Measurements from ENCODE around the gene BCL2.

The BCL2 gene

GRCh38 chr18:63302636-63303405, 16.7 kb downstream of the BCL2 start:
- TF ChIP-seq CTCF (IDR thresholded peaks at IDR 0.05; ENCODE audit: low read depth, low read length, missing control alignments) = no peak
- H3K4me3 ChIP-seq (ENCODE audit: low read depth, low read length) = no peak overlapping the region
- in situ Hi-C loops (cut with HindIII; ENCODE audit: low sequenced_read_pairs) = no loop called here
- no peak for DNase-seq (ENCODE audit: low read depth)

GRCh38 chr18:63302220-63302619, 17.3 kb downstream of the BCL2 start:
- H3K4me3 ChIP-seq (ENCODE audit: low read depth, low read length) = no peak overlapping the region
- no peak for TF ChIP-seq CTCF (IDR thresholded peaks at IDR 0.05; ENCODE audit: low read depth, low read length, missing control alignments)
- in situ Hi-C loops (cut with HindIII; ENCODE audit: low sequenced_read_pairs) = no loop called here
- no peak for DNase-seq (ENCODE audit: low read depth)

- in situ Hi-C loops (cut with HindIII; ENCODE audit: low sequenced_read_pairs) = no loop called here
- DNase-seq (ENCODE audit: low read depth) = no peak
- no peak for TF ChIP-seq CTCF (IDR thresholded peaks at IDR 0.05; ENCODE audit: low read depth, low read length, missing control alignments)
- H3K4me3 ChIP-seq (ENCODE audit: low read depth, low read length) = no peak overlapping the region
These were observed 18.1 kb downstream of the BCL2 start for GRCh38 chr18:63301434-63301833.

GRCh38 chr18:63299837-63300745, 19.5 kb downstream of the BCL2 start:
- no peak for DNase-seq (ENCODE audit: low read depth)
- no peak for TF ChIP-seq CTCF (IDR thresholded peaks at IDR 0.05; ENCODE audit: low read depth, low read length, missing control alignments)
- in situ Hi-C loops (cut with HindIII; ENCODE audit: low sequenced_read_pairs) = no loop called here
- no peak overlapping the region for H3K4me3 ChIP-seq (ENCODE audit: low read depth, low read length)

- in situ Hi-C loops (cut with HindIII; ENCODE audit: low sequenced_read_pairs) = no loop called here
- no peak overlapping the region for H3K4me3 ChIP-seq (ENCODE audit: low read depth, low read length)
- no peak for TF ChIP-seq CTCF (IDR thresholded peaks at IDR 0.05; ENCODE audit: low read depth, low read length, missing control alignments)
- DNase-seq (ENCODE audit: low read depth) = no peak
These were observed 20.9 kb downstream of the BCL2 start for GRCh38 chr18:63298400-63299365.

Measured in astrocyte of the cerebellum (primary cell).